K562 (cell line): ENCODE data around the gene CERS6. TPM values are rescaled to one million over a fixed set of nuclear protein-coding genes. Genes with fewer than 3 reads are reported as not detected.

Experiments used
- ATAC-seq: fragments of 200-7000 bp; cut with Tn5 transposase; 3 replicates; pipeline ENCODE4 v1.9.1; 2020; ENCODE audit warnings: moderate library complexity
- BruUV-seq: library from RNA; stranded (reverse); fragments of 400-500 nt; replicated peaks from 2 replicates; lab custom pipeline; 2021; lab: Mats Ljungman, UMichigan
- CTCF ChIA-PET: fragments of 300-600 bp; formaldehyde crosslinking; extraction: SDS; loops from one replicate; lab custom pipeline; 2021; ENCODE audit warnings: low intra/inter-chr PET ratio; lab: Yijun Ruan, JAX
- POLR2A ChIA-PET: fragments of 300-600, 350-650 bp; sonication (Branson Sonifier 250); formaldehyde crosslinking; extraction: SDS; loops from one replicate; lab custom pipeline; 2021; ENCODE audit warnings: antibody characterized with exemption, inconsistent platforms; lab: Yijun Ruan, JAX
- DNase-seq, 4 experiments: peaks; one replicate each; pipeline versions ENCODE4 v3.0.0 to v3.0.0-alpha.2; 2011 to 2018; ENCODE audit warnings: low spot score in 3 of 4, mixed read lengths in 3 of 4; ENCODE audit errors: extremely low read depth in 1 of 4
- FAIRE-seq: peaks from 2 replicates; lab custom pipeline; 2011; peaks lifted over from hg19 to GRCh38; lab: Jason Lieb, UNC
- H2AFZ ChIP-seq: 2 replicates; pipeline ENCODE4 v1.6.0; 2011; ENCODE audit warnings: low read depth, low read length, control low read depth, inconsistent platforms
- H3K27ac ChIP-seq: fragments of 200-600 bp; 3 replicates; pipeline ENCODE4 v1.8.0; 2011; ENCODE audit warnings: low read depth, mild to moderate bottlenecking, control low read depth, inconsistent platforms, low read length, moderate library complexity, mixed read lengths; ENCODE audit errors: extremely low read depth
- H3K27me3 ChIP-seq, 2 experiments: fragments of 300-600 bp in 1 of 2; 2 replicates in 1 of 2; 3 replicates in 1 of 2; pipeline versions ENCODE4 v1.6.0 to v1.8.0; 2011; ENCODE audit warnings: inconsistent platforms in 2 of 2, low read length in 2 of 2, mild to moderate bottlenecking in 1 of 2, mixed read lengths in 1 of 2, moderate library complexity in 1 of 2; ENCODE audit not compliant: control insufficient read depth in 2 of 2, insufficient read depth in 2 of 2
- H3K36me3 ChIP-seq: fragments of 300-600 bp; 3 replicates; pipeline ENCODE4 v1.8.0; 2011; ENCODE audit warnings: mild to moderate bottlenecking, low read length, inconsistent platforms; ENCODE audit not compliant: control insufficient read depth, insufficient read depth
- H3K4me1 ChIP-seq, 2 experiments: fragments of 200-600 bp in 1 of 2; replicated peaks in 1 of 2; 2 replicates in 1 of 2; 3 replicates in 1 of 2; pipeline versions ENCODE4 v1.5.1 to v1.8.0; 2011; ENCODE audit warnings: inconsistent platforms in 2 of 2, low read length in 2 of 2, mild to moderate bottlenecking in 1 of 2, mixed read lengths in 1 of 2, moderate library complexity in 1 of 2; ENCODE audit not compliant: control insufficient read depth in 2 of 2, insufficient read depth in 2 of 2
- H3K4me2 ChIP-seq: 2 replicates; pipeline ENCODE4 v1.6.1; 2011; ENCODE audit warnings: low read length, control low read depth, inconsistent platforms, mixed read lengths; ENCODE audit not compliant: insufficient read depth
- H3K4me3 ChIP-seq: fragments of 200-600 bp; sonication (generic), shearing (Covaris generic); 2 replicates; pipeline ENCODE4 v1.5.1; 2016; ENCODE audit warnings: control low read depth, inconsistent platforms
- H3K79me2 ChIP-seq: fragments of 200-600 bp; 3 replicates; pipeline ENCODE4 v1.8.0; 2011; ENCODE audit warnings: low read length, inconsistent platforms; ENCODE audit not compliant: control insufficient read depth, insufficient read depth
- H3K9ac ChIP-seq, 2 experiments: 2 replicates each; pipeline versions ENCODE4 v1.6.0 to v1.6.1; 2011; ENCODE audit warnings: low read depth in 2 of 2, low read length in 2 of 2, control low read depth in 1 of 2, inconsistent platforms in 1 of 2, mild to moderate bottlenecking in 1 of 2, mixed read lengths in 1 of 2; ENCODE audit not compliant: insufficient read depth in 1 of 2
- H3K9me1 ChIP-seq: one replicate; pipeline ENCODE4 v1.6.0; 2011; ENCODE audit warnings: inconsistent platforms, mild to moderate bottlenecking, low read length, moderate library complexity; ENCODE audit not compliant: control insufficient read depth, insufficient read depth
- H3K9me3 ChIP-seq: replicated peaks from 2 replicates; pipeline ENCODE4 v1.5.1; 2011; ENCODE audit warnings: low read depth, low read length, inconsistent platforms; ENCODE audit not compliant: control insufficient read depth, insufficient read depth
- H4K20me1 ChIP-seq: replicated peaks from 2 replicates; pipeline ENCODE4 v1.6.1; 2011; ENCODE audit warnings: low read length, inconsistent platforms, mixed read lengths; ENCODE audit not compliant: control insufficient read depth, insufficient read depth
- DMBX1 ChIP-seq: fragments of 250-450 bp; sonication (Bioruptor Pico); IDR thresholded peaks from 2 replicates; pipeline ENCODE4 v1.8.0; 2022; ENCODE audit warnings: inconsistent platforms, mild to moderate bottlenecking, moderate library complexity, borderline replicate concordance
- ZNF311 ChIP-seq: fragments of 250-450 bp; sonication (Bioruptor Pico); IDR thresholded peaks from 2 replicates; pipeline ENCODE4 v1.4.0; 2020; ENCODE audit warnings: mild to moderate bottlenecking, moderate library complexity
- WGBS: fragments of 100-300 bp; shearing (Covaris generic); methylation state at CpG from one replicate; pipeline ENCODE4 v1.1.6; 2016; ENCODE audit warnings: low coverage, mixed read lengths; ENCODE audit not compliant: insufficient coverage; ENCODE audit errors: missing lambda C conversion rate; 5-methylcytosine and 5-hydroxymethylcytosine counted together
- in situ Hi-C: fragments of 300-500 bp; cut with MboI; formaldehyde crosslinking; loops from 4 replicates; pipeline ENCODE4 v1.15.0; 2018; ENCODE audit warnings: inconsistent platforms, mixed read lengths
- intact Hi-C: fragments of 100-400 bp; cut with micrococcal nuclease; formaldehyde crosslinking; loops from 2 replicates; pipeline ENCODE4 v1.14.2; 2022
- polyA plus RNA-seq, 8 experiments: library from polyadenylated mRNA; depleted of rRNA in 4 of 8; stranded (reverse) in 5 of 8; unstranded in 3 of 8; fragments of >200 nt; fragmentation: Nextera tagmentation in 2 of 8; fragmentation: Illumina TruSeq in 1 of 8; extraction: Ambion mirVana in 2 of 8; extraction: Trizol in 1 of 8; gene quantifications; 2 replicates each; pipeline versions ENCODE4 v1.2.1 to v1.2.3, GENCODE V29; 2011 to 2014; ENCODE audit warnings: inconsistent platforms in 1 of 8, missing spikeins in 1 of 8
- total RNA-seq, 7 experiments: library from RNA; depleted of rRNA in 6 of 7; stranded (reverse); fragments of >200 nt in 6 of 7; fragmentation: Illumina TruSeq in 2 of 7; extraction: Trizol in 2 of 7; gene quantifications; 2 replicates each; pipeline versions ENCODE4 v1.2.1 to v1.2.3, GENCODE V29; 2011 to 2021; ENCODE audit warnings: low replicate concordance in 1 of 7
- TF ChIP-seq, protein P1 (sequence below): sonication (generic); formaldehyde crosslinking; IDR thresholded peaks from 2 replicates; pipeline ENCODE4 v1.8.0; 2023; ENCODE audit warnings: mild to moderate bottlenecking, missing genetic modification reagents
- TF ChIP-seq, protein P2 (sequence below), 2 experiments: fragments of 450-650 bp; IDR thresholded peaks; 2 replicates each; pipeline ENCODE4 v1.6.1; 2016; ENCODE audit warnings: mild to moderate bottlenecking in 2 of 2, borderline replicate concordance in 1 of 2, low read depth in 1 of 2, moderate library complexity in 1 of 2

The CERS6 gene
- total and polyA plus RNA-seq, 9 of the 15 experiments (the other 6 are each of a cell fraction or from before 2014, with no cell fraction given) = 1.6 to 13.6 (median 11.4) TPM

DNA sequence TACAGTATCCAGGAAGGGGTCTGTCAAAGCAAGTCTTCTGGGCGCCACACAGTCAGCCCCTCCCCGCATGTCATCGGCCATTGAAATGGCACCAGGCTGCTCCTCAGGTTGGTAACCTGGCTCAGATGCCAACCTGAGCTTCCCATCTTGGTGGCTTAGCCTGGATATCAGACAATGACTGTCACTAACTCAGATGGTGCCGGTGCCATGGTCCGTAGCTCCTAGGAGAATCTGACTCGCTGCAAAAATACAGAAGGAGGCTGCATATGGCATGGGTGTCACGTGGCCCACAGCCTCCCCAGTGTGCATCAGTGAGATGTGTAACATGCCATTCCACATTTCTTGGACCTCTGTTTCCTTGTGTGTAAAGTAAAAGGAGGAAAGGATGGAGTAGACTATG lies 349.5 kb downstream of the CERS6 start:
- Histone ChIP-seq H3K9me3 (no peaks in the 10 kb centered on the region), H2AFZ (no peak overlapping the region), H3K9me1 (no peaks in the 10 kb centered on the region), H3K27me3 (no peaks in the 10 kb centered on the region), H3K4me1 (peaks cover 11 to 75% of the 10 kb centered on the region in 2 experiments; a peak in 4 of 5 replicates), H3K4me2 (peak overlapping the region; percentile 26), H3K4me3 (no peak overlapping the region), H3K9ac (peak overlapping the region in 1 of 2 experiments; percentile 43; a peak in 1 of 4 replicates), H3K79me2 (peaks cover 71% of the 10 kb centered on the region), H3K36me3 (peaks cover 9% of the 10 kb centered on the region), H4K20me1 (no peaks in the 10 kb centered on the region), H3K27ac (no peak overlapping the region)
- intact Hi-C loops = loop anchor here (10.0 kb wide), 1 partner anchor 861 kb away; no protein-coding TSS in a partner anchor
- BruUV-seq = no TSS peak
- CTCF ChIA-PET = no interaction called here
- no peak for FAIRE-seq
- 91% methylated on average over 7 of the region's 7 CpGs for WGBS
- no peak for DNase-seq
- in situ Hi-C loops = no loop called here
- POLR2A ChIA-PET = interaction anchor here (0.7 to 7.3 kb wide), 3 partner anchors 9 to 16 kb away, joined by 3 to 81 read pairs (median 4); no protein-coding TSS in a partner anchor
- ATAC-seq = no peak
- TF ChIP-seq, protein P1, sequence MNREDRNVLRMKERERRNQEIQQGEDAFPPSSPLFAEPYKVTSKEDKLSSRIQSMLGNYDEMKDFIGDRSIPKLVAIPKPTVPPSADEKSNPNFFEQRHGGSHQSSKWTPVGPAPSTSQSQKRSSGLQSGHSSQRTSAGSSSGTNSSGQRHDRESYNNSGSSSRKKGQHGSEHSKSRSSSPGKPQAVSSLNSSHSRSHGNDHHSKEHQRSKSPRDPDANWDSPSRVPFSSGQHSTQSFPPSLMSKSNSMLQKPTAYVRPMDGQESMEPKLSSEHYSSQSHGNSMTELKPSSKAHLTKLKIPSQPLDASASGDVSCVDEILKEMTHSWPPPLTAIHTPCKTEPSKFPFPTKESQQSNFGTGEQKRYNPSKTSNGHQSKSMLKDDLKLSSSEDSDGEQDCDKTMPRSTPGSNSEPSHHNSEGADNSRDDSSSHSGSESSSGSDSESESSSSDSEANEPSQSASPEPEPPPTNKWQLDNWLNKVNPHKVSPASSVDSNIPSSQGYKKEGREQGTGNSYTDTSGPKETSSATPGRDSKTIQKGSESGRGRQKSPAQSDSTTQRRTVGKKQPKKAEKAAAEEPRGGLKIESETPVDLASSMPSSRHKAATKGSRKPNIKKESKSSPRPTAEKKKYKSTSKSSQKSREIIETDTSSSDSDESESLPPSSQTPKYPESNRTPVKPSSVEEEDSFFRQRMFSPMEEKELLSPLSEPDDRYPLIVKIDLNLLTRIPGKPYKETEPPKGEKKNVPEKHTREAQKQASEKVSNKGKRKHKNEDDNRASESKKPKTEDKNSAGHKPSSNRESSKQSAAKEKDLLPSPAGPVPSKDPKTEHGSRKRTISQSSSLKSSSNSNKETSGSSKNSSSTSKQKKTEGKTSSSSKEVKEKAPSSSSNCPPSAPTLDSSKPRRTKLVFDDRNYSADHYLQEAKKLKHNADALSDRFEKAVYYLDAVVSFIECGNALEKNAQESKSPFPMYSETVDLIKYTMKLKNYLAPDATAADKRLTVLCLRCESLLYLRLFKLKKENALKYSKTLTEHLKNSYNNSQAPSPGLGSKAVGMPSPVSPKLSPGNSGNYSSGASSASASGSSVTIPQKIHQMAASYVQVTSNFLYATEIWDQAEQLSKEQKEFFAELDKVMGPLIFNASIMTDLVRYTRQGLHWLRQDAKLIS (CRISPR knock-in tag) = no peak
- peak; percentile 46; the same call in 1 of the 2 replicates for TF ChIP-seq DMBX1 (CRISPR knock-in tag)
- peak; percentile 62; the same call in 1 of the 2 replicates for TF ChIP-seq ZNF311 (CRISPR knock-in tag)
- TF ChIP-seq, protein P2, sequence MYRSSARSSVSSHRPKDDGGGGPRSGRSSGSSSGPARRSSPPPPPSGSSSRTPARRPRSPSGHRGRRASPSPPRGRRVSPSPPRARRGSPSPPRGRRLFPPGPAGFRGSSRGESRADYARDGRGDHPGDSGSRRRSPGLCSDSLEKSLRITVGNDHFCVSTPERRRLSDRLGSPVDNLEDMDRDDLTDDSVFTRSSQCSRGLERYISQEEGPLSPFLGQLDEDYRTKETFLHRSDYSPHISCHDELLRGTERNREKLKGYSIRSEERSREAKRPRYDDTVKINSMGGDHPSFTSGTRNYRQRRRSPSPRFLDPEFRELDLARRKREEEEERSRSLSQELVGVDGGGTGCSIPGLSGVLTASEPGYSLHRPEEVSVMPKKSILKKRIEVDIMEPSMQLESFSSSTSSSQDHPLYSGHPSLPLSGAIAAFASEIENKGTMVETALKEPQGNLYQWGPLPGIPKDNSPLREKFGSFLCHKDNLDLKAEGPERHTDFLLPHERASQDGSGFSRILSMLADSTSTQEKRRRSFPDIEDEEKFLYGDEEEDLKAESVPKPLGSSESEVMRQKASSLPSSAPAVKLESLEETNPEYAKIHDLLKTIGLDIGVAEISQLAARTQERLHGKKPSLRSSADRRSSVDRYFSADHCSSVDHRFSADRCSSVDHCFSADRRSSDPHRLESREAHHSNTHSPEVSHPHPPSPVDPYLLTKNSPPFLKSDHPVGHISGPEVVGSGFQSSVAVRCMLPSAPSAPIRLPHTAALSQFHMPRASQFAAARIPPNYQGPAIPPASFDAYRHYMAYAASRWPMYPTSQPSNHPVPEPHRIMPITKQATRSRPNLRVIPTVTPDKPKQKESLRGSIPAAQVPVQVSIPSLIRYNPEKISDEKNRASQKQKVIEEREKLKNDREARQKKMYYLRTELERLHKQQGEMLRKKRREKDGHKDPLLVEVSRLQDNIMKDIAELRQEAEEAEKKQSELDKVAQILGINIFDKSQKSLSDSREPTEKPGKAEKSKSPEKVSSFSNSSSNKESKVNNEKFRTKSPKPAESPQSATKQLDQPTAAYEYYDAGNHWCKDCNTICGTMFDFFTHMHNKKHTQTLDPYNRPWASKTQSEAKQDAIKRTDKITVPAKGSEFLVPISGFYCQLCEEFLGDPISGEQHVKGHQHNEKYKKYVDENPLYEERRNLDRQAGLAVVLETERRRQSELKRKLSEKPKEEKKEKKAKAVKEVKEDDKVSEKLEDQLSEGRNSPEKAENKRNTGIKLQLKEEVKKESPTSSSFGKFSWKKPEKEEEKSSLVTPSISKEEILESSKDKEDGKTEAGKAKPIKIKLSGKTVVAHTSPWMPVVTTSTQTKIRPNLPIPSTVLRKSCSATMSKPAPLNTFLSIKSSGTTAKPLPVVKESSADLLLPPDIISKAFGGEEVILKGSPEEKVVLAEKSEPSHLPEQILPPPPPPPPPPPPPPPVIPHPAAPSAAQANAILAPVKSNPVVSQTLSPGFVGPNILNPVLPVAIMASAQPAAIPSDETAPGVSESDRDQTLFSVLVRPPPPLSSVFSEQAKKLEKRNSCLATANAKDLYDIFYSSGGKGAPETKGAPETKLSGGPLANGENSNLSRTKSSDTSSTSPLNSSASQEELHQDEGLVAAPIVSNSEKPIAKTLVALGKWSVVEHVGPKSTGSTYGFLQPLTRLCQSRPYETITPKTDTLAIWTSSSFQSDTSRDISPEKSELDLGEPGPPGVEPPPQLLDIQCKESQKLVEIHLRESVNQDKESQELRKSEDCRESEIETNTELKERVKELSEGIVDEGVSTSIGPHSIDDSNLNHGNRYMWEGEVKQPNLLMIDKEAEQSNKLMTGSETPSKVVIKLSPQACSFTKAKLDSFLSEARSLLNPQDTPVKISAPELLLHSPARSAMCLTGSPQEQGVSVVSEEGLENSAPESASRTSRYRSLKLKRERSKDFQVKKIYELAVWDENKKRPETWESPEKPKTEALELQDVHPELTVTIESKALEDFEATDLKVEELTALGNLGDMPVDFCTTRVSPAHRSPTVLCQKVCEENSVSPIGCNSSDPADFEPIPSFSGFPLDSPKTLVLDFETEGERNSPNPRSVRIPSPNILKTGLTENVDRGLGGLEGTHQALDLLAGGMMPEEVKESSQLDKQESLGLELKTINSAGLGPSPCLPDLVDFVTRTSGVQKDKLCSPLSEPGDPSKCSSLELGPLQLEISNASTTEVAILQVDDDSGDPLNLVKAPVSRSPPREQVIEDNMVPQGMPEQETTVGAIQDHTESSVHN (IDR thresholded peaks at IDR 0.05; ENCODE audit: borderline replicate concordance in 1 of 2, low read depth in 1 of 2) = no peak
